Right ventricle myocardium inferior (tissue), 1 donor: Measurements from ENCODE around the gene RSL1D1. TPM values are rescaled to one million over a fixed set of nuclear protein-coding genes. Genes with fewer than 3 reads are reported as not detected.

Experiments
- ATAC-seq: fragments of 200-7000 bp; cut with Tn5 transposase; one replicate; pipeline ENCODE4 v1.9.1; 2020; ENCODE audit warnings: mild to moderate bottlenecking, moderate library complexity
- DNase-seq: peaks from one replicate; pipeline ENCODE4 v3.0.0; 2021; ENCODE audit errors: missing footprints
- intact Hi-C: fragments of 100-400 bp; cut with DNase I; formaldehyde crosslinking; loops from one replicate; pipeline ENCODE4 v1.11.0; 2022
- long read RNA-seq: library from polyadenylated mRNA; unstranded; transcript quantifications from one replicate; pipeline ENCODE4 v2.0.0, GENCODE V29; 2021
- total RNA-seq: library from RNA; stranded (reverse); fragmentation: NEBNext Ultra II Directional; extraction: Animal tissue kit (Norgen Biotek cat#: 25700); gene quantifications from one replicate; pipeline ENCODE4 v1.2.1, GENCODE V29; 2021
- donor health status: DM: no; HTN: yes; CAD: no; lungs with severe emphysema.

The RSL1D1 gene
- total RNA-seq: 111 TPM
- long read RNA-seq, full-length matches to known transcripts: 46 of 50 reads
- long read RNA-seq, partial matches to known transcripts: 0 of 50 reads
- long read RNA-seq, other reads (novel, unspliced or antisense): 4 of 50 reads

DNA sequence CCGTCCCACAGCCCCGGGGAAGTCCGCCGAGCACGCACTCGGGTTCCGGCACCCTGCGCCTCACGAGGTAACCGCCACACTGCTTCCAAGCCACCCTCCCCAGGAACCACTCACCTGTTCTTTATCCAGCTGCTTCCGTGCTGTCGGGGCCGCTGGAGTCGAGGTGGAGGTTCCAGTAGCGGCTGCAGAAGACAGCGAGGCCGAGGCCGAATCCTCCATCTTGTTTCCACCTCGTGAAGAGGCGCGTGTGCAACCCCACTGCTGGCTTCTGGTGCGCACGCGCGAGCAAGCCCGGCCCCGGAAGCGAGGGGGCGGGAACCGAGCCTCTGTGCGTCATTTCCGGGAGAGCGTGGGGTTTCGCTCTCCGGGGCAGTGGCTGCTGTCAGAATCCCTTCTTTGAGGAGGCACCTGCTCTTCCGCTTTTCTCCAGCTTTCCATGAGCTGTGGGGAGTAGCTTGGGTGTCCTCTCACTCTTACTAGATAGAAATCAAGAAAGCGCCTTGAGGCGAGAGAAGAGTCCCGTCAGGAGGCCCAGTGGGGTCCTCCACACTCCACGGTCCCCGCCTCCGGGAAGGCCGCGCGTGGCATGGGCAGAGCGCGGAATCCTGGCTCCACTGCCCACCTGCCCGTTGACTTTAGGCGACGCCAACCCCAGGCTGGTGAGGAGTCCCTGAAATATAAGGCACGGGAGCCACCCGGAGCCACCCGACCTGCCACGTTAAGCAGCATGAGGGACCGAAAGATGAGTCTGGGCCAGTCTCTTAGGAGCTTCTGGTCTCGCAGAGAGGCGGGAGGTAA lies at the start of gene RSL1D1:
TSS of gene RSL1D1 (minus strand) at position 249 of the 798 bp plus-strand sequence. CDS start at position 219, 30 bp downstream.
- intact Hi-C loops: loop anchor here (5.0 kb wide), 3 partner anchors 54 to 216 kb away; partner anchors contain the start of genes GSPT1 and ZC3H7A
- ATAC-seq (peak; percentile 98), DNase-seq (peak; percentile 92)

DNA sequence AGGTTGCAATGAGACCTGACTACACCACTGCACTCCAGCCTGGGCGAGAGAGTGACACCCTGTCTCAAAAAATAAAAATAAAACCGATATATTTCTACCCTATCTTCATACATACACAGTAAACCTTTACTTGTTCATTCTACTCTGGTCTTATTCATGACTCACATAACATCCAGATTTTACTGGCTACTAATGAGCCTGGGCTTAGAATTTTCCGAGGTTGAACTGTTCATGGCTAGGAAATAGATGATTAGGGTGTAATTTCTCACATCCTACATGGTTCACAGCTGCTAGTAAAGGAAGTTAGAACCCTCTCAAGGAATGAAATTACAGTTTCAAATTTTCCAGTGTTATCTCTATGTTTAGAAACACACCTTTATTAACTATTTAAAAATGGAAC lies 49.7 kb upstream of the RSL1D1 start:
- ATAC-seq (no peak), DNase-seq (no peak)
- intact Hi-C loops: no loop called here

DNA sequence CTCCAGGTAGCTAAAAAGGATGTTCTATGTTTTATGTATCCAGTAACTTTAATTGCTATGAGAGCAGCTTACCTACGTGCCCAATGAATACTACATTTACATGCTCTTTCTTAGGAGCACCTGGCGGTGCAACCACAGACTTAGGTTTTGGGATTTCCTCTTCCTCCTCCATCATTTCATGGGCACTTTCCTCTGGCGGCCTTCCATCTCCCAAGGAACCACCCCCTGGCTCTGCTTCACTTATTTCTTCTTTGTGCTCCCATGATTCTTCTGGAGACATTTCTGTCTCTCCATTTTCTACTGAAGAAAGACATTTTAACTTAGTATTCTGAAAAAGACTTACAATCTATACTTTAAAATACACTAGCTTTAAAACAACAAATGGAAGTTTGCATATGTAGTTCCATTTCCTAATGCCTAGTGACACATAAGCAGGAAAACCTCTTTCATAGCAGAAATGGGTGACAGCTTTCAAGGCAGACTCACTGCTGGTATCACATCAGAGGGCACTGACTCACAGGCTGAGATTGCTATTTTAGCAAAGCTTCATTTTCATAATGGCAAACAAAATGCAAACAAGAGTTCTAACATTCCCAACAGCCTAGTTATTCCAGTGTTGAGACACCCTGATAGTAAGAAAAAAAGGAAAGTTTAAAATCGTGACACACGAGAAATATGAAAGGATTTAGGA lies 45.3 kb upstream of the RSL1D1 start:
- ATAC-seq (no peak), DNase-seq (no peak)
- intact Hi-C loops: no loop called here

DNA sequence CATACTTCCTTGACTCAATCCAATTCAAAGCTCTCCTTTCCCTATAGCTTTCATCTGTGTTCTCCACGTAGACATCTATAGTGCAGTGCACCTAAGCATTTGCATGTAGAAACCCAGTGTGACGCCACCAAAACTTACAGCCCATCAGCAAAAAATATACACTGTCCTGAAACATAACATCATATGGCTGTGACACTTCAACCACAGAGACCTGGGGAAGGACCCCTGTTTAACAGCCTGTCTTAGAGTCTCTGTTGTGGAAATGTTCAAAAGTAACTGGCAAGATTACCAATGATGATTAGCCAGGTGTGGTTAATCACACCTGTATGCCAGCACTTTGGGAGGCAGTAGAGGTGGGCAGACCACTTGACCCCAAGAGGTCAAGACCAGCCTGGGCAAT lies 42.2 kb upstream of the RSL1D1 start:
- ATAC-seq (no peak), DNase-seq (no peak)
- intact Hi-C loops: no loop called here

DNA sequence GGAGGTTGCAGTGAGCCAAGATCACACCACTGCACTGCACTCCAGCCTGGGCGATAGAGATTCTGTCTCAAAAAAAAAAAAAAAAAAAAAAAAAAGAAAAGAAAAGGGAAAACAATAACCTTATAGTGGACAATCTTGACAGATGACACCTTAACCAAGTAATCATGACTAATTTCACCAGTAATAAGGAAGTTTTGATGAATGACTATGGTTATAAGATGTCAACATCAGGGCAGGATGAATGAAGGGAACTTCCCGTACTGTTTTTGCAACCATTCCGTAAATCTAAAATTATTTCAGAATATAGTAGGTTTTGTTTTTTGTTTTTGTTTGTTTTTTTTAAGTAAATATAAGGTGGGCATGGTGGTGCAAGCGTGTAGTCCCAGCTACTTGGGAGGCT lies 41.4 kb upstream of the RSL1D1 start:
- intact Hi-C loops: no loop called here
- ATAC-seq (no peak), DNase-seq (no peak)

DNA sequence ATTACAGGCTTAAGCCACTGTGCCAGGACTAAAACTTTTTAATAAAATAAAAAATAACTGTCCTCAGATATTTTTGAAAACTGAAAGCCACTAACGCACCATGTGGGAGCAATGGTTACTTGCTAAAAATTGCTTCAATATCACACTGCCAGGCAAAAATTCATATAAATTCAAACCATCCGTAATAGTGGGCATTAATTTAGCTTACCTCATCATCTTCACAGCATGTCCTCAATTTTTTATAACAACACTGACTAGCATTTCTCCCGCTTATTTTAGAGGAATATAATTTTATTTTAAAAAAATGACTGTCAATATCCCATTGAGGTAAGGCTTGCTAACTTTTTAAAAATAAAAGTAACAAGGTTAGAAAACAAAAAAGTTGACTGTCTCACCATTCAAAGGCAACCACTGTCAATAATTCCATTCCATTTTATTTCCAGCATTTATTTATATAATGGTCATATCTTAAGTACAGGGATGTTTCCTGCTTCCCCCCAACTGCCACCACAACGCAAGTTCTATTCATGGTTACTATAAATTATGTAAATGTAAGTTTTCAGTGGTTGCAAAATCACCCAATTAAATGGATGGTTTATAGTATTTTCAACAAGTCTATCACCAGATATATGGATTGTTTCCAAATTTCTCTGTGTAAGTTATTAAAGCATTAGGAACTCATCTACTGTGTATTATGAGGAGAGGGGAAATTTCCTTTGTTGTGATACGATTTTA lies 39.1 kb upstream of the RSL1D1 start:
- DNase-seq (no peak), ATAC-seq (no peak)
- intact Hi-C loops: no loop called here

DNA sequence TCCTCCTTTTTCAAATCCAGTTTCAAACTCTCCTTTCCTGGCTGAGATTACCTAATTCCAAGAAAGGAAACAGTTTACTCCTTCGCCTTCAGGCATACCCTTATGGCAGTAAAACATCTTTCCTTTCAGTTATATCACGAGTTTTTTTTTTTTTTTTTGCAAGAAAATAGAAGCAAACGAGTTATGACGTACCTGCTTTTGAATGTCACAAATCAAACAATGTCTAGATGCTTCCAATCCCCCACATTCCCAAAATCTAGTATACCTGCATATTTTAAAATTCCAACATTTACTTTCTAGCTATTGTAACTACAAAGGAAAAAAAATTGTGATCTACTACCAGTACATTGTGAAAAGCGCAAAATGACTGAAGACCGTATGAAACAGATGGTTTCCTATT lies 35.5 kb upstream of the RSL1D1 start:
- intact Hi-C loops: no loop called here
- no peak for ATAC-seq
- DNase-seq: no peak

DNA sequence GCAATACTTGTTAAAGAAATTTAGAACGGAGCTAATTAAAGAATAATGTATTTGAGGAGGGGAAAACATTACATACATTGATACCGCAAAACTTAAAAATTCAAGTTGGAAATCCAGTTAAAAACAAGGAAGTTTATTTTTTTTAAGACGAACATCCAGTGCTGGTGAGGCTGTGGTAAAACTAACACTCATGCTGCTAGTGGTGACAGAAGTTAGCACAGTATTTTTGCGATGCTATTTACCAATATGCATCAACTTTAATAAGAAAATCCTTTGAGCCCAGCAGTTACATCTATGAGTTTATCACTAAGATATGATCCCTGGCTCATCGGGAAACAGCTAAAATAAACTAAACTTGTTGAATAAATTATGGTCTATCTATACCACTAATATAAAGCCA lies 32.7 kb upstream of the RSL1D1 start:
- intact Hi-C loops: no loop called here
- ATAC-seq: no peak

DNA sequence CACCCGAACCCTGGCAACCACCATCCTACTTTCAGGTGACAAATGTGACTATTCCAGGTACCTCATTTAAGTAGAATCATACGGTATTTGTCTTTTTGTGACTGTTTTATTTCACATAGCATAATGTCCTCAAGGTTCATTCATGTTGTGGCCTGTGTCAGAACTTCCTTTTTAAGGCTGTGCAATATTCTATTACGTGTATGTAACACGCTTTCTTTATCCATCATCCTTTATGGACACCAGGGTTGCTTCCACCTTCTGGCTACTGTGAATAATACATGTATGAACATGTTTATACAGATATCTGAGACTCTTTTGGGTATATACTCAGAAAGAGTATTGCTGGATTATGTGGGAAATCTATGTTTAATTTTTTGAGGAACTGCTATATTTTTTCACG lies 28.7 kb upstream of the RSL1D1 start:
- DNase-seq (no peak), ATAC-seq (no peak)
- intact Hi-C loops: no loop called here

More for the DNA sequence above, 32.7 kb upstream of the RSL1D1 start:
- no peak for DNase-seq

DNA sequence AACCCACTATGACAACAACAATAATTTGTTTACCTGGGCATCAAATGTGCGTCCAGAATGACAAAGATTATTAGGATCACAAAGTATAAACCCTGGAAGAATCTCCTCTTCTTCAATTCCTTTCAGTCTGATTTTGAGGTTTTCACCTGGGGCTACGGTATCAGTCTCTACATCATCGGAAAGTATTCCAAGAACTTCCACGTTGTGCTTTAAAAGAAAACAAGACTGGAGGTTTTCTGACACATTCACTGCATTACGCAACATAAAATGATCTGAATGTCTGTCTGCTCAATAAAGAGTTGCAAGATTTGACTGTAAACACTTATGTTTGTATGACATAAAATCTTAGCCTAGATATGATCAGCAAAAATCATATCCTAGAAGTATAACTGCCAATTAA lies 26.0 kb upstream of the RSL1D1 start:
- DNase-seq (no peak), ATAC-seq (no peak)
- intact Hi-C loops: no loop called here

DNA sequence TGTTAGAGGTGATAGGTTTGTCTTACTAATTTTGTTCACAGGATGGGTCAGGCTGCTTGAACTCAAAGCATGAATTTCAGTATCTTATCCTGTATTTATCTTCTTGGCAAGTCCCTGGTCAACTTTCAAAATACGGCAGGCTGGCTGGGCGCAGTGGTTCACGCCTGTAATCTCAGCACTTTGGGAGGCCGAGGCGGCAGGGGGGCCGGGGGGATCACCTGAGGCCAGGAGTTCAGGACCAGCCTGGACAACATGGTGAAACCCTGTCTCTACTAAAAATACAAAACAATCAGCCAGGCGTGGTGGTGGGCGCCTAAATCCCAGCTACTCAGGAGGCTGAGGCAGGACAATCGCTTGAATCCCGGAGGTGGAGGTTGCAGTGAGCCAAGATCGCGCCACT lies 25.0 kb upstream of the RSL1D1 start:
- ATAC-seq (no peak), DNase-seq (no peak)
- intact Hi-C loops: no loop called here

DNA sequence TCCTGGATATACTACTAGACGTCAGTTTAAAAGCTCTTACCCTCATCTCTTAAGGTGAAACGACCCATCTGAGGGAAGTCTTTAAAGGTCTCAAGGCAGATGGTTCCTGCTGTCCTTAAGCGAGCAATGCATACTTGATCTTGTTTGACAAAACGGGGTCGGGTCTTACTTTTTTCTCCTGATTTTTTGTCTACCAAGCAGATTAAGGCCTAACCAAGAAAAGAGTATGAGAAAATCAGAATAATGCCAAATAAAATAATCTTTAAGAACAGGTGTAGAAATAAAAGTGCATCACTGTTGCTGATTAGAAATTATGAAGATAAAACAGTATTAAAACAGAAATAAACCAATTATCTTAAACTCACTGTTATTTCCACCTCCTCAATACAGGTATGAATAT lies 24.4 kb upstream of the RSL1D1 start:
- no peak for DNase-seq
- no peak for ATAC-seq
- intact Hi-C loops: no loop called here

DNA sequence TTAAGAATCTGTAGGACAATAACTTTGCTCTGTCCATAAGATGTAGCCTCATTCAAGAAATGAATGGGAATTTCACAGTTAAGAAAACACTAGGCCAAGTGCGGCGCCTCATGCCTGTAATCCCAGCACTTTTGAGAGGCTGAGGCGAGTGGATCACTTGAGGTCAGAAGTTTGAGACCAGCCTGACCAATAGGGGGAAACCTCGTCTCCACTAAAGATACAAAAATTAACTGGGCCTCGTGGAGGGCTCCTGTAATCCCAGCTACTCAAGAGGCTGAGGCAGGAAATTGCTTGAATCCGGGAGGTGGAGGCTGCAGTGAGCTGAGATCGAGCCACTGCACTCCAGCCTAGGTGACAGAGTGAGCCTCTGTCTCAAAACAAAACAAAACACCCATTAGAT lies 19.9 kb upstream of the RSL1D1 start:
- DNase-seq: no peak
- intact Hi-C loops: loop anchor here (5.0 kb wide), 1 partner anchor 36 kb away; no protein-coding TSS in a partner anchor
- ATAC-seq: peak; percentile 46

DNA sequence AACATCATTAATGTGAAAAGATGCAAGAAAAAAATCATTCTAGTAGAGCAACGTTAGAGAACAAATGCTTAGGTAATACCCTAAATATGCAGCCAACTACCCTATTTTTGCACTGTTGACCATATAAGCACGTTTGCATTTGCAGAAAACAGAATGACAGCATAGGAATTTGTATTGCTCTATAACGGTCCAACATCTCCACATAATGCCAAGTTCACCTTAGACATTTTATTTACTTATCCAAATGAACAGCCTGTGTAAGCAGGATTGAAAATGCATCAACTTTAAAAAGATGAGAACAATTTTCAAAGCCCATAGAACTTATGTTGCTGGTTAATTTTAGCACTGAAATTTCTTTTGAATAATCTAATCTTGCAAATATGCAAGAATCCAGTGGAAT lies 19.1 kb upstream of the RSL1D1 start:
- intact Hi-C loops: loop anchor here (5.0 kb wide), 1 partner anchor 37 kb away; no protein-coding TSS in a partner anchor
- DNase-seq (no peak), ATAC-seq (no peak)

DNA sequence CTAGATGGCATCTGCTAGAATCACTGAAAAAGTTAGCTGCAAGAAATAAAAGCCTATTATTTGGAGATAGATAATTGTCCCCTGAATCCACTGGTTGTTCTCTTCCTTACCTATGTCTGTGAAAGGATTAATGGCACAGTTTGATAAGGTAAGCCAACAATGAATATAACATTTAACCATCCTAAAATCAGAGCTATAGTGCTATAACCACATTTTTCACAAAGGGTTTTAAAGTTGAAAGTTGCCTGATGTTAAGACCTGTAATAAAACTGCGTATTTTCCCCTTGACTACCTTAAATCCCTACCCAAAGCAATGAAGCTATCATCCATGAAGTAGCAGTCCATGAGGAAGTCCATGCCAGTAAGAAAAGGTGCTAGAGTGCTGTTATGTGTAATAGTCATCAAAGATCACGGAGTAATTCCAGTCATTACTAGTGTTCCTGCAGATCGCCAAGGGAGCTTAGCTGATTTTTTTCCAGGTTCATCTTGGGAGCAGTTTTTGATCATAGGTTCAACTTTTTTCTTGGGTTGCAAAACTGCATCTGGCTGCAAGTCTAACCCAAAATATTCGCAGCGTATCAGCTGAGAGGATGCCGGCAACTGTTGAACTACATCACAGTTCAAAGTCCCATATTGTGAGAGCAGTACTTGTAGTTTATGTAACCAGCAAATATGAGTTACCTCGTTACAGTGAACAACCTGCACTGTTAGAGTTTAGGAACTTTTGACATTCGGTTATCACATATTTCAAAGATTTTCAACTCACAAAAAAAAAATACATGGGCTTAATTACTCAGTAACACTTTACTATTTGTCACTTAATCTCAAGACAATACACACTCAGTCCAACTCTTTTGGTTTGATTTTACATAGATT lies 18.2 kb upstream of the RSL1D1 start:
- intact Hi-C loops: loop anchor here (5.0 kb wide), 1 partner anchor 38 kb away; no protein-coding TSS in a partner anchor
- DNase-seq (no peak), ATAC-seq (no peak)

DNA sequence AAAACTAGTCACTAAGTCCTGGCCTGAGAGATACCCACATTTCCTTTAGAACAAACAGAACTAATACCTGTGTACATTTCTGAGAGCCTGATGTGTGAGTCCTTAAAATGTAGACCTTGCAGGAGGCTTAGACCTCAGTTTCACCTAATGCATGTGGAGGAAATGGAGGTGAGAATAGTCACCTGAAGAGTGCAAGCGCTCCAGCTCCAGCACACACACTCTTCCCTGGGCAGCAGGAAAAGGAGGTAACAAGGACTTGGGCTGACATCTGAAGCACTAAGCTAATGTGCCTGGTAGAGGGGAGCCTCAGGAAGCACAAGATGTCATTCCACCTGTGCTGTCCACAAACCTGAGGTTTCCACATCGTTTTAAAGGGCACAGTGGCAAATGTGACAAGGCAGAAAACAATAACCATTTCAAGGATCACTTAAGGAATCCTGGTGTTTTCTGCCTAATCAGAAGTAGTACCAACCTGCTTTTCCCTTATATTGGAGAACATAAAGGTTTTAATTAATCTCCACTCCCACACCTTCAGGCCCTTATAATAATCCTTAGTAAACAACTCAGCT lies 17.2 kb upstream of the RSL1D1 start:
- no peak for ATAC-seq
- intact Hi-C loops: no loop called here
- no peak for DNase-seq

DNA sequence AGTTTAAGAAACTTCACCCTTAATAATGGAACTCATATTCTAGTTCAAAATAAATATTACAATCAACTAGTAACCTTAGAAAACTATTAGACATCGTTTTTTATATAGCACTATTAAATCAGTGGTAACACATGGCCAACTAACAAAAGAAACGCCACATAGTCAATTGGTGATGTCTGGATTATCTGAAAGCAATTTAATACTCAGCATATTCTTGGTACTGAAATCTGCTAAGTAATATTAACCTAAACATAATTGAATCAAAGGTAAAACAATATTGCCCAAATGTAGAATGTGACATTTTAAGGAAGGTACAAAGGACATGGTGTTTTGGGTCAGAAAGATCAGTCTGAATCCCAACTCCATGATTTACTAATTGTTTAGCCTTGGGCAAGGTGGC lies 11.1 kb upstream of the RSL1D1 start:
- ATAC-seq (no peak), DNase-seq (no peak)
- intact Hi-C loops: no loop called here

DNA sequence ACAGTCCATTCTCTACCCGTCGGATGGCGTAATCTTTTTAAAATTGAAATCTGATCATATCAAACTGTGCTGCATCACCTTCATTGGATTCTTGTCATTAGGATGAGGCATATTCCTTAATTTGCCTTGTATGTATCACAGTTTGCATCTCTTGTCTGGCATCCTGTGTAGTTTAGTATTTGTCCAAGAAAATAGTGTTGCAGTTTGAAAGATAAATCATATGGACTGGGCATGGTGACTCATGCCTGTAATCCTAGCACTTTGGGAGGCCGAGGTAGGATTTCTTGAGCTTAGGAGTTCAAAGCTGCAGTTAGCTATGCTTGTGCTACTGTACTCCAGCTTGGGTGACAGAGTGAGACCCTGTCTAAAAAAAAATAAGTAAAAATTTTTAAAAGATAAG lies 5.8 kb upstream of the RSL1D1 start:
- ATAC-seq (no peak), DNase-seq (no peak)
- intact Hi-C loops: no loop called here
